ENCODE data around the gene CCDC157. TPM values are rescaled to one million over a fixed set of nuclear protein-coding genes. Genes with fewer than 3 reads are reported as not detected.
A peak's percentile ranks its signal among the peaks of the same experiment; 100 is the strongest.

Gene CCDC157
- total and polyA plus RNA-seq, 9 of the 15 experiments (the other 6 are each of a cell fraction or from before 2014, with no cell fraction given): 0.04 to 1.3 (median 0.68) TPM

DNA sequence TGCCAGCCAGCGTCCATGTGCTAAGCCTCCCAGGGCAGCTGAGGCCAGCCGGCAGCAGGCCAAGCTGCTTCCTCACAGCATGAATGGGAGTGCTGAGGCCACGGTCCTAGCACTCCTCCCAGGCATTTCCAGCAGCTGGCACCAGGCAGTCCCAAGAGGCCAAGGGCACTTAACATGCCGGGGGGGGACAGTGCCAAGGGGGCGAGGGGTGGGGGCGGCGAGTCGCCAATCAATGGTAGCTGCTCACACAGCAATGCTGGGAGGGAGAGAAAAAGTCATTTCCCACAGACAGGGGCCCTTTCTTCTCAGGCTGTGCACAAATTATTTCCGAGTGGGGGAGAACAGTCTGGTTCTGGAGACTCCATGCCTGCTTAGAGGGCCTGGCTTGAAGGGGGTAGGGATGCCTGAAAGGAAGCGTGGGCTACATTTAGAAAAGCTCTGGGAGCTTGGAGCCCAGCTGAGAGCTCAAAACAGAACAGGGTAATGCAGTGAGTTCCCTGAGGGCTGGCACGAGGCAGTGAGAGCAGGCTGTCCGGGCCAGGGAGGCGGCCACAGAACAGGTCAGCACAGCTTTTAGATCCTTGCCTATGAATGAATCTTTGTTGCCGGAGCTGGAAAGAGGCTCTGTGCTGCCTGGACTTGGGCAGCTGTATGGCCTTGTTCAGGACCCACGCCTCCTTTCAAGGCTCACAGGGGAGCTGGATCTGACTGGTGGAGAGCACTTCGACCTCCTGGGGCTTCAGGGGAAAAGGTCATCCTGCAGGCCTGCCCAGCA is 15.7 kb upstream of the CCDC157 start:
- WGBS (ENCODE audit: insufficient coverage, low coverage, missing lambda C conversion rate): 76% methylated on average over 8 of the region's 16 CpGs
- no peak for FAIRE-seq
- H3K36me3 ChIP-seq (ENCODE audit: control insufficient read depth, insufficient read depth, low read length): peaks cover 98% of the 10 kb centered on the region
- H3K9ac ChIP-seq (ENCODE audit: insufficient read depth in 1 of 2, low read depth in 2 of 2, low read length in 2 of 2): no peak overlapping the region
- no peak overlapping the region for H3K27ac ChIP-seq (ENCODE audit: extremely low read depth, low read depth, low read length)
- no peak overlapping the region for H2AFZ ChIP-seq (ENCODE audit: low read depth, low read length)
- no TSS peak for BruUV-seq (replicated peaks)
- H3K4me3 ChIP-seq: no peak overlapping the region
- no peaks in the 10 kb centered on the region for H3K9me1 ChIP-seq (ENCODE audit: control insufficient read depth, insufficient read depth, low read length)
- DNase-seq (ENCODE audit: extremely low read depth in 1 of 4, low spot score in 3 of 4): no peak
- in situ Hi-C loops (cut with MboI) (no loop called here), intact Hi-C loops (cut with micrococcal nuclease) (no loop called here)
- H3K4me1 ChIP-seq (replicated peaks in 1 of 2; ENCODE audit: control insufficient read depth in 2 of 2, insufficient read depth in 2 of 2, low read length in 2 of 2): no peaks in the 10 kb centered on the region
- CTCF ChIA-PET (ENCODE audit: low intra/inter-chr PET ratio): no interaction called here
- POLR2A ChIA-PET: interaction anchor here (0.5 to 1.4 kb wide), 5 partner anchors 13 to 1432 kb away, joined by 3 to 8 read pairs (median 4); no protein-coding TSS in a partner anchor
- H4K20me1 ChIP-seq (replicated peaks; ENCODE audit: control insufficient read depth, insufficient read depth, low read length): no peaks in the 10 kb centered on the region
- H3K9me3 ChIP-seq (replicated peaks; ENCODE audit: control insufficient read depth, insufficient read depth, low read depth, low read length): no peaks in the 10 kb centered on the region
- no peak overlapping the region for H3K4me2 ChIP-seq (ENCODE audit: insufficient read depth, low read length)
- ATAC-seq: no peak
- H3K27me3 ChIP-seq (ENCODE audit: control insufficient read depth in 2 of 2, insufficient read depth in 2 of 2, low read length in 2 of 2): no peaks in the 10 kb centered on the region
- TF ChIP-seq BHLHE40 (IDR thresholded peaks at IDR 0.05; ENCODE audit: low read length) (no peak), POLR2G (IDR thresholded peaks at IDR 0.05; ENCODE audit: low read depth, low read length) (0 out of 2 replicates have a peak, but pooled peaks have one; percentile 1)
- TF ChIP-seq, protein P1, sequence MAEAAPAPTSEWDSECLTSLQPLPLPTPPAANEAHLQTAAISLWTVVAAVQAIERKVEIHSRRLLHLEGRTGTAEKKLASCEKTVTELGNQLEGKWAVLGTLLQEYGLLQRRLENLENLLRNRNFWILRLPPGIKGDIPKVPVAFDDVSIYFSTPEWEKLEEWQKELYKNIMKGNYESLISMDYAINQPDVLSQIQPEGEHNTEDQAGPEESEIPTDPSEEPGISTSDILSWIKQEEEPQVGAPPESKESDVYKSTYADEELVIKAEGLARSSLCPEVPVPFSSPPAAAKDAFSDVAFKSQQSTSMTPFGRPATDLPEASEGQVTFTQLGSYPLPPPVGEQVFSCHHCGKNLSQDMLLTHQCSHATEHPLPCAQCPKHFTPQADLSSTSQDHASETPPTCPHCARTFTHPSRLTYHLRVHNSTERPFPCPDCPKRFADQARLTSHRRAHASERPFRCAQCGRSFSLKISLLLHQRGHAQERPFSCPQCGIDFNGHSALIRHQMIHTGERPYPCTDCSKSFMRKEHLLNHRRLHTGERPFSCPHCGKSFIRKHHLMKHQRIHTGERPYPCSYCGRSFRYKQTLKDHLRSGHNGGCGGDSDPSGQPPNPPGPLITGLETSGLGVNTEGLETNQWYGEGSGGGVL (CRISPR knock-in tag; IDR thresholded peaks at IDR 0.05): no peak
- H3K79me2 ChIP-seq (ENCODE audit: control insufficient read depth, insufficient read depth, low read length): no peaks in the 10 kb centered on the region
